Retinal pigment epithelial cell (primary cell): ENCODE results near the gene ITPK1.

Source experiments
- DNase-seq: peaks from one replicate; pipeline ENCODE4 v3.0.0-alpha.2; 2010; ENCODE audit warnings: low read depth
- H3K4me3 ChIP-seq: 2 replicates; pipeline ENCODE4 v1.5.1; 2011; ENCODE audit warnings: mild to moderate bottlenecking, low read length, control low read depth, moderate library complexity
- TF ChIP-seq, protein P1 (sequence below): conservative IDR thresholded peaks from 2 replicates; pipeline ENCODE4 v1.5.1; 2011; ENCODE audit warnings: low read depth, low read length, control low read depth, inconsistent platforms

Gene ITPK1

GRCh38 chr14:92969871-92970270 is 145.9 kb downstream of the ITPK1 start:
- TF ChIP-seq, protein P1, sequence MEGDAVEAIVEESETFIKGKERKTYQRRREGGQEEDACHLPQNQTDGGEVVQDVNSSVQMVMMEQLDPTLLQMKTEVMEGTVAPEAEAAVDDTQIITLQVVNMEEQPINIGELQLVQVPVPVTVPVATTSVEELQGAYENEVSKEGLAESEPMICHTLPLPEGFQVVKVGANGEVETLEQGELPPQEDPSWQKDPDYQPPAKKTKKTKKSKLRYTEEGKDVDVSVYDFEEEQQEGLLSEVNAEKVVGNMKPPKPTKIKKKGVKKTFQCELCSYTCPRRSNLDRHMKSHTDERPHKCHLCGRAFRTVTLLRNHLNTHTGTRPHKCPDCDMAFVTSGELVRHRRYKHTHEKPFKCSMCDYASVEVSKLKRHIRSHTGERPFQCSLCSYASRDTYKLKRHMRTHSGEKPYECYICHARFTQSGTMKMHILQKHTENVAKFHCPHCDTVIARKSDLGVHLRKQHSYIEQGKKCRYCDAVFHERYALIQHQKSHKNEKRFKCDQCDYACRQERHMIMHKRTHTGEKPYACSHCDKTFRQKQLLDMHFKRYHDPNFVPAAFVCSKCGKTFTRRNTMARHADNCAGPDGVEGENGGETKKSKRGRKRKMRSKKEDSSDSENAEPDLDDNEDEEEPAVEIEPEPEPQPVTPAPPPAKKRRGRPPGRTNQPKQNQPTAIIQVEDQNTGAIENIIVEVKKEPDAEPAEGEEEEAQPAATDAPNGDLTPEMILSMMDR, result no peak
- no peak overlapping the region for H3K4me3 ChIP-seq
- DNase-seq, result no peak

DNA sequence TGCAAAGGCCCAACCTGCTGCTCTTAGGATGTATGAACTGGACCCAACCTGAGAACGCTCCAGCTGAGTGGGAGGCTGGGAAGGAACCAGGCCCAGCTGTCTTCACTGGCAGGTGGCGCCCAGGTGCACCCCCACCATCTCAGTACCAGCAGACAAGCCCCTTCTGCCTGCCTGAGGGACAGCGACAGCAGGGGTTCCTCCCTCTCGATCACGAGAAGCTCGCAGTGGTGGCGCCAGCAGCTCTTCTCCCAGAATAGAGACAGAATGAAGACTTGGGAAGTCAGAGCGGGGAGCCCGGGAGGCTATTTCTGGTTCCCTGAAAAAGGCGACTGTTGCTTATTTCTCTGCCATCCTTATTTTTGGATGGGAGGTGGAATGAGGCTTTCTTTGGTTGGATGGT is 146.3 kb downstream of the ITPK1 start:
- TF ChIP-seq, protein P1, result no peak
- no peak overlapping the region for H3K4me3 ChIP-seq
- no peak for DNase-seq

- H3K4me3 ChIP-seq, result no peak overlapping the region
- DNase-seq, result no peak
- TF ChIP-seq, protein P1, result no peak
Measured at GRCh38 chr14:92968291-92969020, 147.3 kb downstream of the ITPK1 start.

- DNase-seq, result no peak
- TF ChIP-seq, protein P1, result no peak
- H3K4me3 ChIP-seq, result no peak overlapping the region
Measured at GRCh38 chr14:92967346-92967926, 148.3 kb downstream of the ITPK1 start.

DNA sequence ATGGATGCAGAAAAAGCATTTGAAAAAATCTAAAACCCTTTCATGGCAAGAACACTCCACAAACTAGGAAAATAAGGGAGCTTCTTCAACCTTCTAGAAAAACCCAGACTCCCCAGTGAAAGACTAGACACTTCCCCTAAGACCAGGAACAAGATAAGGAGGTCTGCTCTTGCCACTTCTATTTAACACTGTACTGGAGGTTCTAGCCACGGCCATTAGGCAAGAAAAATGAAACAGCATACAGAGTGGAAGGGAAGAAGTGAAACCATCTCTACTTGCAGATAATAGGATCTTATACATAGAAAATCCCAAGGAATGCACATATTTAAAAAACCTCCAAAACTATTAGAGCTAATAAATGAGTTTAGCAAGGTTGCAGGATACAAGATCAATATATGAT is 150.4 kb downstream of the ITPK1 start:
- TF ChIP-seq, protein P1, result no peak
- DNase-seq, result no peak
- no peak overlapping the region for H3K4me3 ChIP-seq

- TF ChIP-seq, protein P1, result no peak
- no peak for DNase-seq
Measured at GRCh38 chr14:92964124-92965109, 151.3 kb downstream of the ITPK1 start.

More at GRCh38 chr14:92964124-92965109, 151.3 kb downstream of the ITPK1 start:
- H3K4me3 ChIP-seq, result no peak overlapping the region
